HG02642 (cell line): ENCODE data around the gene NDUFAF7.
"Not testable (repeated sequence)": the region's sequence is repeated elsewhere in the genome, so short reads cannot be mapped to it uniquely, and the experiment has no call there.

ENCODE experiments used
- ATAC-seq: cut with Tn5 transposase; IDR thresholded peaks from one replicate; pipeline ENCODE4 v1.9.1; 2021; ENCODE audit warnings: mild to moderate bottlenecking; ENCODE audit not compliant: unreplicated experiment, poor library complexity

NDUFAF7 gene, protein sequence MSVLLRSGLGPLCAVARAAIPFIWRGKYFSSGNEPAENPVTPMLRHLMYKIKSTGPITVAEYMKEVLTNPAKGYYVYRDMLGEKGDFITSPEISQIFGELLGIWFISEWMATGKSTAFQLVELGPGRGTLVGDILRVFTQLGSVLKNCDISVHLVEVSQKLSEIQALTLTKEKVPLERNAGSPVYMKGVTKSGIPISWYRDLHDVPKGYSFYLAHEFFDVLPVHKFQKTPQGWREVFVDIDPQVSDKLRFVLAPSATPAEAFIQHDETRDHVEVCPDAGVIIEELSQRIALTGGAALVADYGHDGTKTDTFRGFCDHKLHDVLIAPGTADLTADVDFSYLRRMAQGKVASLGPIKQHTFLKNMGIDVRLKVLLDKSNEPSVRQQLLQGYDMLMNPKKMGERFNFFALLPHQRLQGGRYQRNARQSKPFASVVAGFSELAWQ

DNA sequence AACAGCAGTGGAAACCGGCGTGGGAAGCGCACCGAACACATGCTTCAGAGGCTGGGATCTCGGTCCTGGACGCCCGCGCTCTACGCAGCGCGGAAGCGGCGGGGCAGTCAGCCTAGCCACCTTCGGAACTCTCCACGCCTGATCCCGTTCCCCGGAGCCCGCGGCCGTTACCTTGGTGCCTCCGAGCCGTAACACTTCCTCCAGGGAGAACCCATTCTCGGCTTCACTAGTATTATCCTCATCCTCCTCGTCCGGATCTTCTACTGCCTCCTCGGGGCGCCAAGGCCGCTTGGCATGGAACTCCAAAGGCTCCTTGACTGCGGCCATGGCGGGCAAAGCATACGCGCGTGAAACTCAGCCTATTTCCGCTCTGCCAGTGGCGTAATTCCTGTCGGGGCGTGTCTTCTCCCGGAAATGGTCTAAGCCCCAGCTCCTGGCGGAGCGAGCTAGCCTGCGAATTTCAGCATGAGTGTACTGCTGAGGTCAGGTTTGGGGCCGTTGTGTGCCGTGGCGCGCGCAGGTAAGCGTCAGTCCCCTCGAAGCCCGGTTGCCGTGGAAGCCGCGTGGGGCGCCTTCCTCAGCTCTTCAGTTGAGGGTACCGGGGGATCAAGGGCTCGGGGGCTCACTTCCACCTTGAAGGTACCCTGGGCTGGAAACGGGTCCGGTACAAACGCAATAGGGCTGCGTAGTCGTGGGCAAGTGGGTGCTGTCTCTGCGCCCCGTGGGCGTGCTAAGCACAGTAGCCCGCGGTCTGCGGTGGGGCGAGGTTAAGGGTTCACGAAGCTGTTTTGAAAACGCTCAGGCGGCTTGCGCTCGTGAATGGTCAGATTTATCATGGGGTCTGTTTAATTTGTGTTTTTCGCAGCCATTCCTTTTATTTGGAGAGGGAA lies at the start of gene NDUFAF7, which contains the start of gene CEBPZ:
TSS of gene NDUFAF7 (plus strand) at position 418 of the 890 bp plus-strand sequence. CDS start at position 466, 48 bp downstream.
TSS of gene CEBPZ (minus strand) at position 356 of the 890 bp plus-strand sequence. CDS start at position 327, 29 bp downstream.
- peak; percentile 97 for ATAC-seq

DNA sequence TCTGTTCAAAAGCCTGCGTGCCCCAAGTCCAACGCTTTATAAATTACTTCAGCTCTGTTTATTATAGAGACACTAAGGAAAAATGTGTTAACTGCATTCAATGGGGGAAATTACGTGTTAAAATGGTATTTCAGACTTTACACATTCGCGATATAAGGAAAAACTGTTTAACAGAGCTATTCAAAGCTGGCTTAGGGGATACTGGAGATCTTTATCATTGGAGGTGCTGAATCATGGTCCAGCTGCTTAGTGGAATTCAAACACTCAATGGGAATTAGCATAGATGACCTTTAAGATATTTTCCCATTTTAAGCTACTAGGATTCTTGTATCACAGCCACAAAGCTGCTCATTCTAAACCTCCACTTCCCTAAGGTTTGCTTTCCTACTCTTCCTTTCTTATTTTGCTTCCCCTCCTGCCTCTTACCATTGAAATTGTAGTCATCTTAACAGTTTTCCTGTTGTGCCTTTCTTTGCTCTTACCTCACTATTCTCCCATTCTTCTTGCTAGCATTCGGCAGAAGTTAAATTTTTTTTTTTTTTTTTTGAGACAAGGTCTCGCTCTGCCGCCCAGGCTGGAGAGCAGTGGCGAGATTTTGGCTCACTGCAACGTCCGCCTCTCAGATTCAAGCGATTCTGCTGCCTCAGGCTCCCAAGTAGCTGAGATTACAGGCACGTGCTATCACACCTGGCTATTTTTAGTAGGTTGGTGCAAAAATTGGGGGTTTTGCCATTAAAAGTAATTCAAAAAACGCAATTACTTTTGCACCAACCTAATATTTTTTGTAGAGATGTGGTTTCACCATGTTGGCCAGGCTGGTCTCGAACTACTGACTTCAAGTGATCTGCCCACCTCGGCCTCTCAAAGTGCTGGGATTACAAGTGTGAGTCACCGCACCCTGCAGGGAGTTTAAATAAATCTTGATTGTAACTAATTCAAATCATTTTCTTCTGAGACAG lies 49.5 kb upstream of the NDUFAF7 start:
- no peak for ATAC-seq

DNA sequence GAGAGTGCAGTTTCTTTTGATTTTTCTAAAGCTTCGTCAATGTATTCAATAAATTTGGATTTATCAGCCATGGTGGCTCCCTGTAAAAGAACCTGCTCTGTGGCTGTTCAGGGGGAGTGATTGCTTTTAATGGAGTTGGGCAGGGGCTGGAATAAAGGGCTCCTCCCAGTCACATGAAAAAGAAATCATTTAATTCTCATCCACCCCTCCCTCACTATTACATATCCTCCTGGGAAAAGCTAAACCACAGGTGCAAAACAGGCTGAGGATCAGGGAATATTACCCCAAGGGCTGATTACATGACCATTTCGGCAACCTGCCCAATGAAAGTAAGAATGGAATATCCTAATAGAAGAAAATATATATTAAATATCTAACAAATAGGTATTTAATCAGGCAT lies 42.9 kb upstream of the NDUFAF7 start, which contains the start of gene SULT6B1:
TSS of gene SULT6B1 (minus strand) at position 101 of the 400 bp plus-strand sequence. CDS start at position 71, 30 bp downstream.
- no peak for ATAC-seq

DNA sequence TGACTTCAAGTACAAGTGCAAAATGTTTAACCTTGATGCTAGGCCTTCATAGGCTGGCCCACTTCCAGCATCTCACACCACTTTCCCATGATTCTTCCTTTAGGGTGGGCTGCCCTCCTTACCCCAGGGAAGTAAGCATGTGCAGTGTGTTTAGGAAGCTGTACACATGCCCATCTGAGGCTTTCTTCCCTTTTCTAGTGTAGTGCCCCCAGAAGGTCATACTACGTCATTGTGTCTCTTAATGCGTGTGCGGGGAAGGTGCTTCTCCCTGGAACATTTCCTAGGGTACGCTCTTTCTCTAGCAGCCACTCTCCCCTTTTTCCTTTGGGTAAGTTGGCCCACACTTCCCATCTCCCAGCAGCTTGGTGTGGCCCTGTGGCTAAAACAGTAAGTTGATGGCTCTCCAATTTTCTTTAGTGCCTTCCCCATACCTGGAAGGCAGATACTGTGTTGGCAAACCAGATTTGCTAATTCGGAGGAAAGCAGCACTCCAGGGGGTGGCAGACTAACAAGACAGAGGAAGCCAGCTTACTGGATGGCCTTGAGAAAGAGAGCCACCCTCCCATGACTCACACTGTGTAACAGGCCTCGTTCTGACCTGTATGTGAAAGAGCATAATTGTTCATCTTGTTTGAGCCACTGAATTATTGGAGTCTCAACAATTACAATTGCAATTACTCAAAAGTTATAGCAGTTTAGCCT lies 41.9 kb upstream of the NDUFAF7 start:
- no peak for ATAC-seq

DNA sequence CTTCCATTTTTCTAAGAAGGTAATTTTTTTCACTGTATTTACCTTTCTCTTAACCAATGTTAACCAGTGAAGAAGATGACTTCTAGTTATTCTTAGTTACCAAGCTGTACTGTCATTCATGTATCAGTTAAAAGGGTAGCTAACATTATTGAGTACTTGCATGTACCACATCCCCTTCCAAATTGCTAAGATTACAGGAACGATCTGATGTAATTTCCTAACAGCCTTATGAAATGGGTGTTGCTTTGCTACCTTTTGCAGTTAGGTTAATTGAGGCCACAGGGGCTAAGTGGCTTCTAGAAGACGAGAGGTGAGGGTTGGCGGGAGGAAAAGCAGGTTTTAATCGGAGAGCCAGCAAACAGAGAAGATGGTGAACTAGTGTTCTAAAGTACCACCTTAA lies 41.2 kb upstream of the NDUFAF7 start:
- no peak for ATAC-seq

DNA sequence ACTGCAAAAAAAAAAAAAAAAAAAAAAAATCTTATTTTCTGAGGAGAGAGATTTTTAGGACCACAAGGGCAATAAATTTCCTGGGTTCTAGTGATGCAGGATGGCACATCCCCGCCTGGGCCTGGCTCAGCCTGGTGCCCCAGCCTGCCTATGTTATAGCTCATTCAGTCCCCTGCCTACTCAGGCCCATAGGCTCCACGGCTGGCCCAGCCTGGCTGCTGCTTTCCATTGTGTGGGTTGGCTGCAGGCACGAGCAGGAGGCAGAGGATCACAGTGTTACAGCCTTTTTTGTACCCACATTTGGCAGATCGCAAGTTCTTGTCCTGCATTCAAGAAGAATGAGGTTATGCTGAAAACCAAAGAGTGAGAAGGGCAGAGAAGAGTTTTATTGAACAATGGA lies 40.2 kb upstream of the NDUFAF7 start:
- no peak for ATAC-seq

DNA sequence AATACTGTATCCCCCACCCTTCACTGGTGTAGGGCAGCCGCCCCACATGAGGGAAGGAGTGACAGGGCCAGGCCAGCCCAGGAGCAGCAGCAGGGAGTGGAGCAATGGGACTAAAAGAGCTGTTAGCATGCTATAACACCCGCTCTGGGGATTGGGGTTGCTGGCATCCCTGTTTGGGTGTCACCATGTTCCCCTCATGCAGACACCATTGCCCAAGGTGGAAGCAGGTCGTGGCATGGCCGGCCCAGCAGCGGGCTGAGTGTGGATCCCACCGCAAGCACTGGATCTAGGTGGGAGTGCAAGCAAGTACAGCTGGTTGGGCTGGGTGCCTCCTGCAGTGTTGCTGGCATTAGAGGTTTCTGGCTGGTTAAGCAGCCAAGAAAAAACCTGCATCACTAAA lies 39.7 kb upstream of the NDUFAF7 start:
- no peak for ATAC-seq

DNA sequence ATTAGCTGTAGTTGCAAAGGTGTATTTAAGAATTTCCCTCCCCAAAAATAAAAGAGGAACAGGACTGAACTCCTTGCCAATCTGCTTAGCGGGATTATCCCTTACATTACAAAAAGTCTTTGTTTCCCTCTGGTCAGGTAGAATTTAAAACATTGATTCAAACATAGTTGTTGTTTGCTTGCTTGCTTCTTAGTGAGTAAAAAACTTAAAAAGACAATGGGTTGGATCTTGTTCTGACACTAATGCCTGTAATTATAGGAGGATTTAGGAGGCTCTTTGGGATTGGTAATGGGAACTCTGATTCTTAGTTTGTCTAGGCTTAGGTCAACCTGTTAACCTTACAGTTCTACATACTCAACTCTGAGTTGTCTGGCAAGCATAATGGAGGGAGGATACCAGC lies 38.9 kb upstream of the NDUFAF7 start:
- ATAC-seq: no peak

DNA sequence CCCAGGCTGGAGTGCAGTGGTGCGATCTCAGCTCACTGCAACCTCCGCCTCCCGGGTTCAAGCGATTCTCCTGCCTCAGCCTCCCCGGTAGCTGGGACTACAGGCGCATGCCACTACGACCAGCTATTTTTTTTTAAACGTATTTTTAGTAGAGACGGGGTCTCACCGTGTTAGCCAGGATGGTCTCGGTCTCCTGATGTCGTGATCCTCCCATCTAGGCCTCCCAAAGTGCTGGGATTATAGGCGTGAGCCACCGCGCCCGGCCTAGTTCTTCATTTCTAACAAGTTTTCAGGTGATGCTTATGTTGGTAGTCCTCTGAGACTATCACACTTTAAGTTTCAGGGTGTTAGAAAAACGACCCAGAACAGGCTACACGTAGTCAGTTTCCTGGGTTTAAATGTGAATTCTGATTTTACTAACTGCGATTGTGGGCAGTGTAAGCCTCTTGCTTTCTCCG lies 35.6 kb upstream of the NDUFAF7 start:
- ATAC-seq: not testable (repeated sequence)

DNA sequence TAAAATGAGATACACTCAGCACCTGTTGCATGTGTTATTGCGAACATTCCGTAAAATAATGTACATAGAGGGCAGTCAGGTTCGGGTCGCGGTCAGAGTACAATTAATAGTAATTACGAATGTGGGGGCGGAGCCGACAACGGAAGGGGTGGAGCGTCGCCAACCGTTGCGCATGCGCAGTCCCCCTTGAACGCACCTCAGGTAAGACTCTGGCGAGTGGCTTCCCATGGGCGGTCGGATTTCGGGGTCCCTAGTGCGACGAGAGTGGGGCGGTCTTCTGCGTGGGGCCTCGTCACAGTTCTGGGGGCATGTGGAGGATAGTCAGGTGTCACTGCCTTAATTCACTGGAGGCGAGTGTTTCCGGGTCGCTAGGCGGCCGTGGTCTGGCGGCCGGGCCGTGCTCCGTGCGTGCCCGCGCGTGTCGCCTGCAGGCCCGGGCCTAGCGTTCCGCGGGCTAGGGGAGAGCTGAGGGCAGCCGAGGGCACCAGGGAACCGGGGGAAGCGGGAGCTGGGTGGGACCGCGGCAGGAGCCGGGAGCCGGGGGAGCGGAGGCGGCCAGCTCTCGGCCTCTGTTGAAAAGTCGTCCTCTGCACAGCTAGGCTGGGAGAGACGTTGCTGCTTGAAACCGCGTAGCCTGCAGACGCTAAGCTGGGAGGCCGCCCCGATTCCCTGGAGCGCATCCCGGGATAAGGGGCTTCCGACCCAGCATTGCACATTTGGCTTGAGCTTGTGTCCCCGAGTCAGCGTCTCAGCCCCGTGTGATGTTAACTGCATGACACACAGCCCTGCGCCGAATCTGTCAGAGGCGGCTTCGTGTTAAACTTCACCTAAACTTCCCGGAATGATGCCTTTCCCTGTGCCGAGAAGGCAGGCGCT lies 34.9 kb upstream of the NDUFAF7 start, which contains the start of gene CEBPZOS:
TSS of gene CEBPZOS (plus strand) at position 177 of the 876 bp plus-strand sequence. CDS start 3,209 bp downstream, outside the sequence.
- ATAC-seq: peak; percentile 82

DNA sequence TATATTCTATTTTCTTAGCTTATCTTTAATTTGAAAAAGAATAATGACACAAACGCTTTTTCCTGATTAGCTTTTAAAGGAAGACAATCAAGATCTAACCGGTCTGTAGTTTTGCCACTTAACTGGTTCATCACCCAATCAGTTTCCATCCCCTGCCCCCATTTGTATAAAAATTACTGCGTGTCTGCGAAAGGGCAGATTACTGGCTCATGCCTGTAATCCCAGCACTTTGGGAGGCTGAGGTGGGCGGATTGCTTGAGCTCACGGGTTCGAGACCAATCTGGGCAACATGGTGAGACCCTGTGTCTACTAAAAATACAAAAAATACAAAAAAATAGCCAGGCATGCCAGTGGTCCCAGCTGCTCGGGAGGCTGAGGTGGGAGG lies 32.8 kb upstream of the NDUFAF7 start:
- ATAC-seq: no peak

DNA sequence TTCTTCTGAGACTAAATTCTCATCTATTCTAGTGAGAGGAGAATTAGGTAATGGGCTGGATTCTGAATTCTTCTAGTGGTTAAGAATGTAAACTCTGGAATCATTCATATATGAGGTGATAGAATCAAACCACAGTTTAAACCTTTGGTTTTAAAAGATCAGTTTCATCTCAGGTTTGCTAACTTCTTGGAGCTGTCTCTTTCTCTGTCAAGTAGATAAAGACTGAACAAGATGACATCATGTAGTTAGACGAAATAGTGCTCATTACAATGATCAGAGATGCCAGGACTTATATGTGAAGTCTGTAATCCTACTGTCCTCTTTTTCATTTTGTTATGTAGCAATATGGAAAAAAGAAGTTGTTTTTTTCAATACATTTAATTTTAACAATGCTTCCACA lies 30.2 kb upstream of the NDUFAF7 start:
- no peak for ATAC-seq

DNA sequence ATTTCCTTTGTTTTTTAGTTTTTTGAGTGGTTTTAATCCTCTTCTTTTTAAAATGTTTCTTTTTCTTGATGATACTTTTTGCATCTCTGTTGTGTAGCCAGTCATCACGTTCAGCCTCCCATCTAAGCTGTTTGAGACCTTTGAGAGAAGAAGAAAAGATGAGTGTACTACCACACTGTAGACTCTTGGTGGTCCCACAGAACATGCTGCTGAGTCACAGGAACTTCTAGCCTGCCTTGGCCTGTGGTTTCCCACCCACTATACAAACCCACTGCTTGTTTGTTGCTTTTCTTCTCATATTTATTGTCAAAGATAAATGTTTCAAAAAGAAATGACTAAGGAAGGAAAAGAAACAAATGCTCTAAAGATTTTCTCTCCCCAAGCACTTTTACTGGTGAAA lies 29.7 kb upstream of the NDUFAF7 start:
- ATAC-seq: no peak

DNA sequence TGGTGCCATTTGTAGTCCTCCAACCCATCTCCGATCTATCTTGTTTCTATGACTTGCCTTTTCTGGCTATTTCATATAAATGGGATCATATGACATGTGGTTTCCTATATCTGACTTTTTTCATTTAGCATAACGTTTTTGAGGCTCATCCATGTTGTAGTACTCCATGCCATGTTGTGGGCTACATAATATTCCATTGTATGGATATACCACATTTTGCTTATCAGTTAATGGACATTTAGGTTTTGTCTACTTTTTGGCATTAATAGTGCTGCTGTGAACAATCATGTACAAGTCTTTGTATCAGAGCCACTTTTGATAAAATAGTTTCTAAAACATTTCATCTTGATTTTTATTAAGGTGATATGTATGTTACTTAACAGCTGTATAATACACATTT lies 27.8 kb upstream of the NDUFAF7 start:
- no peak for ATAC-seq

DNA sequence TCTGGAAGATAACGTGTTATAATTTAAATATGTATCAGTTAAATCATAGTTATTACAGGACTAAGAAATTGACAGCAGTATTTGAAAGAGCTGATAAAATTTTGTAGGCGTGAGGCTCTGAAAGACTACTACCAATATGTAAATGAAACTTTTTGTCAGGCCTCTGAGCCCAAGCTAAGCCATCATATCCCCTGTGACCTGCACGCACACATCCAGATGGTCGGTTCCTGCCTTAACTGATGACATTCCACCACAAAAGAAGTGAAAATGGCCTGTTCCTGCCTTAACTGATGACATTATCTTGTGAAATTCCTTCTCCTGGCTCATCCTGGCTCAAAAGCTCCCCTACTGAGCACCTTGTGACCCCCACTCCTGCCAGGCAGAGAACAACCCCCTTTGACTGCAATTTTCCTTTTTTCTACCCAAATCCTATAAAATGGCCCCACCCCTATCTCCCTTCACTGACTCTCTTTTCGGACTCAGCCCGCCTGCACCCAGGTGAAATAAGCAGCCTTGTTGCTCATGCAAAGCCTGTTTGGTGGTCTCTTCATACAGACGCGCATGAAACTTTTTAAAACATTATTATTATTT lies 26.3 kb upstream of the NDUFAF7 start:
- ATAC-seq: not testable (repeated sequence)

DNA sequence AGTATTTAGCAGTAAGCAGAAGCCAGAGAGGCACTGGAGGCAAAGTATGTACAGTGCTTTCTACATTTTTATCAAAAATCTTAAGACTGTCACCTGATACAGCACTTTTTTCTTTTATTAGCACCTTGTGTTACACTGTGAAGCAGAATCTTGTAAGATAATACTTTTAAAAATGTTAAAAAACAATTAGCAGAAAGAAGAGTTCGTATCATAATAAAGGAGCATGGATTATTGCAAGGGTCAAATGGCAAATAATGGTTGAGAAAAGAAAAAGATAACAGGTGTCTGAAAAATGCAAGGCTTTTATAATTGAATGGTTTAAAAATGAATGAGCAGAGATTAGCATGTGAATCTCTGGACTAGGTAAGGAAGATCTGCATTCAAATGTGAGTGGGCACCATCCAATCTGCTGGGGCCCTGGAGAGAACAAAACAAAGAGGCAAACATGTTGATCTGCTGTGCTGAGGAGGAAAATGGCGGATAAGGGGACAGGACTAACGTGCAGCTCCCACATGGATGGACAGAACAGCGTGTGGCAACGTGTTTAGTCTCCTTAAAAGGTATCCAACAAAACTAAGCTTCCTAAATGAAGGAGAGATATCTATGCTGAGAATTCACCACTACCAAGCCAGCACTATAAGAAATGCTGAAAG lies 25.6 kb upstream of the NDUFAF7 start:
- ATAC-seq: no peak

DNA sequence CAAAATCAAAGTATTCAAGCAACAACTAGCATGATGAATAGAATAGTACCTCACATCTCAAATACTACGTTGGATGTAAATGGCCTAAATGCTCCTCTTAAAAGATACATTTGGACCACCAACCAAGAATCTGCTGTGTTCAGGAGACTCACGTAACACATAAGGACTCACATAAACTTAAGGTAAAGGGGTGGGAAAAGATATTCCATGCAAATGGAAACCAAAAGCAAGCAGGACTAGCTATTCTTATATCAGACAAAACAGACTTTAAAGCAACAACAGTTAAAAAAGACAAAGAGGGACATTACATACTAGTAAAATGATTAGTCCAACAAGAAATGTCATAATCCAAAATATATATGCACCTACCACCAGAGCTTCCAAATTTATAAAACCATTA lies 24.7 kb upstream of the NDUFAF7 start:
- ATAC-seq: not testable (repeated sequence)
